Neural cell (in vitro differentiated cells): Measurements from ENCODE around the gene MDM2. TPM values are rescaled to one million over a fixed set of nuclear protein-coding genes. Genes with fewer than 3 reads are reported as not detected.

Source experiments
- polyA plus RNA-seq: library from polyadenylated mRNA; depleted of rRNA; stranded (reverse); fragments of >200 nt; gene quantifications from 2 replicates; pipeline ENCODE4 v1.2.3, GENCODE V29; 2014

The MDM2 gene
- polyA plus RNA-seq, 1 donor from 2014 or later, result 37.5 TPM

Other genes starting within 250 kb of the MDM2 start
- 209 and 214 TPM in 2 replicates for gene RAP1B, start 197.3 kb upstream of the MDM2 start, polyA plus RNA-seq
- 48.4 and 64.1 TPM in 2 replicates for gene NUP107, start 121.2 kb upstream of the MDM2 start, polyA plus RNA-seq
- gene SLC35E3, start 62.0 kb upstream of the MDM2 start, polyA plus RNA-seq, result 6.2 and 10.5 TPM in 2 replicates
- not detected in 2 replicates for gene CPM, start 125.0 kb downstream of the MDM2 start, polyA plus RNA-seq